Endothelial cell of umbilical vein (primary cell): ENCODE results near the gene PDE1C. TPM values are rescaled to one million over a fixed set of nuclear protein-coding genes. Genes with fewer than 3 reads are reported as not detected.

Experiments
- BruUV-seq: library from RNA; stranded (reverse); fragments of 400-500 nt; replicated peaks from 2 replicates; lab custom pipeline; 2021; lab: Mats Ljungman, UMichigan
- CTCF ChIA-PET: fragments of 300-600, 350-600 bp; sonication (Branson Sonifier 250); formaldehyde crosslinking; loops from one replicate; lab custom pipeline; 2021; ENCODE audit warnings: antibody characterized with exemption, inconsistent platforms; lab: Charles Lee
- POLR2A ChIA-PET: fragments of 300-600, 350-600 bp; sonication (Branson Sonifier 250); formaldehyde crosslinking; loops from one replicate; lab custom pipeline; 2021; ENCODE audit warnings: antibody characterized with exemption, inconsistent platforms; lab: Charles Lee
- DNase-seq: peaks from one replicate; pipeline ENCODE4 v3.0.0-alpha.2; 2011; ENCODE audit warnings: low read depth, low spot score
- FAIRE-seq: peaks from 2 replicates; lab custom pipeline; 2011; peaks lifted over from hg19 to GRCh38; lab: Jason Lieb, UNC
- H2AFZ ChIP-seq: 2 replicates; pipeline ENCODE4 v1.6.0; 2012; ENCODE audit warnings: low read depth, low read length, control low read depth, inconsistent platforms
- H3K27ac ChIP-seq: 2 replicates; pipeline ENCODE4 v1.5.1; 2011; ENCODE audit warnings: low read depth, mild to moderate bottlenecking, control low read depth, low read length, moderate library complexity; ENCODE audit not compliant: insufficient read depth
- H3K27me3 ChIP-seq, 2 experiments: 2 replicates each; pipeline versions ENCODE4 v1.6.0 to v1.6.1; 2011; ENCODE audit warnings: low read length in 2 of 2, mixed read lengths in 1 of 2; ENCODE audit not compliant: control insufficient read depth in 2 of 2, insufficient read depth in 2 of 2
- H3K36me3 ChIP-seq, 2 experiments: 2 replicates in 1 of 2; 3 replicates in 1 of 2; pipeline ENCODE4 v1.5.1; 2011; ENCODE audit warnings: low read length in 2 of 2, mild to moderate bottlenecking in 1 of 2, moderate library complexity in 1 of 2; ENCODE audit not compliant: control insufficient read depth in 2 of 2, insufficient read depth in 2 of 2; ENCODE audit errors: extremely low read depth in 1 of 2
- H3K4me1 ChIP-seq: 3 replicates; pipeline ENCODE4 v1.5.1; 2011; ENCODE audit warnings: mild to moderate bottlenecking, low read length; ENCODE audit not compliant: control insufficient read depth, insufficient read depth; ENCODE audit errors: extremely low read depth
- H3K4me2 ChIP-seq: 2 replicates; pipeline ENCODE4 v1.6.1; 2011; ENCODE audit warnings: low read length, control low read depth, mixed read lengths; ENCODE audit not compliant: insufficient read depth
- H3K4me3 ChIP-seq, 3 experiments: fragments of 200-600 bp in 1 of 3; sonication (generic), shearing (Covaris generic) in 1 of 3; replicated peaks in 1 of 3; 2 replicates each; pipeline ENCODE4 v1.5.1; 2011 to 2016; ENCODE audit warnings: control low read depth in 3 of 3, low read length in 3 of 3, mild to moderate bottlenecking in 2 of 3, inconsistent platforms in 1 of 3, low read depth in 1 of 3, moderate library complexity in 1 of 3; ENCODE audit not compliant: insufficient read depth in 1 of 3
- H3K79me2 ChIP-seq: 2 replicates; pipeline ENCODE4 v1.6.0; 2012; ENCODE audit warnings: low read length, inconsistent platforms; ENCODE audit not compliant: control insufficient read depth, insufficient read depth
- H3K9ac ChIP-seq: replicated peaks from 2 replicates; pipeline ENCODE3; 2011; ENCODE audit warnings: low read length, control low read depth; ENCODE audit not compliant: insufficient read depth; ENCODE audit errors: extremely low read depth
- H3K9me1 ChIP-seq: replicated peaks from 3 replicates; pipeline ENCODE4 v1.6.0; 2011; ENCODE audit warnings: mild to moderate bottlenecking, low read length; ENCODE audit not compliant: control insufficient read depth, insufficient read depth; ENCODE audit errors: extremely low read depth
- H3K9me3 ChIP-seq: replicated peaks from 2 replicates; pipeline ENCODE4 v1.5.1; 2012; ENCODE audit warnings: low read length, inconsistent platforms; ENCODE audit not compliant: control insufficient read depth, insufficient read depth
- H4K20me1 ChIP-seq: replicated peaks from 2 replicates; pipeline ENCODE3; 2011; ENCODE audit warnings: mild to moderate bottlenecking, low read length; ENCODE audit not compliant: control insufficient read depth, insufficient read depth; ENCODE audit errors: extremely low read depth
- FOS ChIP-seq: IDR thresholded peaks from 2 replicates; pipeline ENCODE4 v1.6.1; 2011; ENCODE audit warnings: mild to moderate bottlenecking, low read length, moderate library complexity, borderline replicate concordance; ENCODE audit not compliant: insufficient read depth
- GATA2 ChIP-seq: IDR thresholded peaks from 2 replicates; pipeline ENCODE4 v1.7.0; 2011; ENCODE audit warnings: low read depth, mild to moderate bottlenecking, moderate library complexity, mixed read lengths, low read length; ENCODE audit not compliant: insufficient read length, insufficient read depth
- JUN ChIP-seq: IDR thresholded peaks from 2 replicates; pipeline ENCODE4 v1.6.1; 2011; ENCODE audit warnings: borderline replicate concordance, low read depth; ENCODE audit not compliant: insufficient read length, insufficient read depth
- MYC ChIP-seq: IDR thresholded peaks from one replicate; pipeline ENCODE4 v1.6.1; 2011; ENCODE audit warnings: mild to moderate bottlenecking, low read depth, low read length
- POLR2A ChIP-seq: IDR thresholded peaks from 2 replicates; pipeline ENCODE4 v1.6.1; 2012; ENCODE audit warnings: low read depth, mild to moderate bottlenecking, control low read depth, low read length
- POLR2AphosphoS5 ChIP-seq: IDR thresholded peaks from 2 replicates; pipeline ENCODE4 v1.6.1; 2012; ENCODE audit warnings: low read depth, mild to moderate bottlenecking, control low read depth, low read length, moderate library complexity; ENCODE audit not compliant: insufficient read depth
- dilution Hi-C: fragments of 300-500 bp; cut with MboI; formaldehyde crosslinking; loops from one replicate; pipeline ENCODE4 v1.15.0; 2019; ENCODE audit warnings: low sequenced_read_pairs; ENCODE audit not compliant: extremely low pct_ligation_motif_present
- intact Hi-C: fragments of 100-400 bp; cut with micrococcal nuclease; formaldehyde crosslinking; loops from one replicate; pipeline ENCODE4 v1.10.0; 2022
- polyA plus RNA-seq, 4 experiments: library from polyadenylated mRNA; depleted of rRNA in 3 of 4; stranded (reverse) in 3 of 4; unstranded in 1 of 4; fragments of >200 nt; gene quantifications; 2 replicates each; pipeline versions ENCODE4 v1.2.1 to v1.2.3, GENCODE V29; 2011 to 2012; ENCODE audit warnings: missing spikeins in 1 of 4
- total RNA-seq: library from RNA; stranded (reverse); gene quantifications from 2 replicates; pipeline ENCODE4 v1.2.3, GENCODE V29; 2021
- TF ChIP-seq, protein P1 (sequence below): IDR thresholded peaks from 2 replicates; pipeline ENCODE4 v1.6.1; 2011; ENCODE audit not compliant: insufficient read depth, insufficient read length
- TF ChIP-seq, protein P2 (sequence below), 2 donors: IDR thresholded peaks; 1 replicate in 1 of 2; 2 replicates in 1 of 2; pipeline ENCODE4 v1.5.1; 2011; ENCODE audit warnings: low read length in 2 of 2, mild to moderate bottlenecking in 2 of 2, moderate library complexity in 2 of 2, control low read depth in 1 of 2, inconsistent platforms in 1 of 2, low read depth in 1 of 2; ENCODE audit not compliant: insufficient read depth in 1 of 2; ENCODE audit errors: extremely low read depth in 1 of 2

Gene PDE1C
- total and polyA plus RNA-seq, 2 donors (not counting 3 experiments of a cell fraction or from before 2014, with no cell fraction given): 0.90 to 3.1 TPM

DNA sequence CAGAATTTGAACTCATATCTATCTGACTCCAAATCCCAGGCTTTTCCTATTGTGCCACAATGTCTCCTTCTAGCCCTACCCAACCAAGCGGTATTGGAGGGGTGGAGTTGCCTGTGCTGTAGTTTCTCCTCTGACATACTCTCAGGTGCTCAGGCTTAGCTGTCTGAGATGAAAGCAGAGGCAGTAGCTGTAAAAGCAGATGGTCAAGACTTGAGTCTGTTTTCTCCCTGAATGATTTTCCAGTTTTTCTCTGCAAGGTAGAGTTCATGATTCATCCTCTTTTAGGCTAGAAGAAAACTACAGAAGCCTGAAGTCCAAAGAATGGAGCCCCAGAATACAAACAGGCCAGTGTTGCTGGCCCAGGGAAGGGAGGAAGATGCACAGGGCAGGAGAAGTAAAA, 130.0 kb downstream of the PDE1C start:
- intact Hi-C loops (no loop called here), dilution Hi-C loops (no loop called here)
- TF ChIP-seq, protein P1, sequence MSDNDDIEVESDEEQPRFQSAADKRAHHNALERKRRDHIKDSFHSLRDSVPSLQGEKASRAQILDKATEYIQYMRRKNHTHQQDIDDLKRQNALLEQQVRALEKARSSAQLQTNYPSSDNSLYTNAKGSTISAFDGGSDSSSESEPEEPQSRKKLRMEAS: no peak
- no peak for TF ChIP-seq MYC
- TF ChIP-seq GATA2: no peak
- no peak for TF ChIP-seq POLR2AphosphoS5
- TF ChIP-seq POLR2A: no peak
- TF ChIP-seq FOS: no peak
- TF ChIP-seq JUN: no peak
- no peak overlapping the region for H3K9ac ChIP-seq
- H3K9me1 ChIP-seq: no peaks in the 10 kb centered on the region
- ChIA-PET POLR2A (no interaction called here), CTCF (no interaction called here)
- H3K4me2 ChIP-seq: no peak overlapping the region
- H2AFZ ChIP-seq: no peak overlapping the region
- H3K4me1 ChIP-seq: peaks cover 6% of the 10 kb centered on the region
- DNase-seq: no peak
- H3K27me3 ChIP-seq: no peaks in the 10 kb centered on the region
- H3K36me3 ChIP-seq: no peaks in the 10 kb centered on the region
- H3K4me3 ChIP-seq: no peak overlapping the region
- no peak overlapping the region for H3K27ac ChIP-seq
- no peaks in the 10 kb centered on the region for H4K20me1 ChIP-seq
- no peak for FAIRE-seq
- H3K79me2 ChIP-seq: no peaks in the 10 kb centered on the region
- BruUV-seq: no TSS peak
- H3K9me3 ChIP-seq: no peaks in the 10 kb centered on the region

DNA sequence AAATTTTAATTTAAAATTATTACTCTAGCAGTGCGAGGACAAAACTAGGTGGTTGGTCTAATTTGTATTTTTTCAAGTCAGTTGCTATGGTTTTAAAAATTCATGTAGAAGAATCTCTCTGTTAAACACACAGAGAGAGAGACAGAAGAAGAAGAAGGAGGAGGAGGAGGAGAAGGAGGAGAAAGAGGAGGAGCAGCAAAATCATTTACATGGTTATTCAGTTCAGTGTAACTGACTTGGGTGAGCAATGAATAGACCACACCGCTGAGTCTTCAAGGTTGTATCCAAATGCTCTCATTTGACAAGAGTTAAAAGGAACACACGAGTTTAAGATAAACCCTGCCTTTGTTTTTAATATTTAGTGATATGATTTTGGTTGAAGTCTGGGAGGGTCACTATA, 131.1 kb downstream of the PDE1C start:
- H3K27ac ChIP-seq: no peak overlapping the region
- no peak for DNase-seq
- no peaks in the 10 kb centered on the region for H4K20me1 ChIP-seq
- no peak overlapping the region for H3K4me2 ChIP-seq
- H3K4me3 ChIP-seq: no peak overlapping the region
- no TSS peak for BruUV-seq
- no peaks in the 10 kb centered on the region for H3K9me3 ChIP-seq
- TF ChIP-seq, protein P2, sequence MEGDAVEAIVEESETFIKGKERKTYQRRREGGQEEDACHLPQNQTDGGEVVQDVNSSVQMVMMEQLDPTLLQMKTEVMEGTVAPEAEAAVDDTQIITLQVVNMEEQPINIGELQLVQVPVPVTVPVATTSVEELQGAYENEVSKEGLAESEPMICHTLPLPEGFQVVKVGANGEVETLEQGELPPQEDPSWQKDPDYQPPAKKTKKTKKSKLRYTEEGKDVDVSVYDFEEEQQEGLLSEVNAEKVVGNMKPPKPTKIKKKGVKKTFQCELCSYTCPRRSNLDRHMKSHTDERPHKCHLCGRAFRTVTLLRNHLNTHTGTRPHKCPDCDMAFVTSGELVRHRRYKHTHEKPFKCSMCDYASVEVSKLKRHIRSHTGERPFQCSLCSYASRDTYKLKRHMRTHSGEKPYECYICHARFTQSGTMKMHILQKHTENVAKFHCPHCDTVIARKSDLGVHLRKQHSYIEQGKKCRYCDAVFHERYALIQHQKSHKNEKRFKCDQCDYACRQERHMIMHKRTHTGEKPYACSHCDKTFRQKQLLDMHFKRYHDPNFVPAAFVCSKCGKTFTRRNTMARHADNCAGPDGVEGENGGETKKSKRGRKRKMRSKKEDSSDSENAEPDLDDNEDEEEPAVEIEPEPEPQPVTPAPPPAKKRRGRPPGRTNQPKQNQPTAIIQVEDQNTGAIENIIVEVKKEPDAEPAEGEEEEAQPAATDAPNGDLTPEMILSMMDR (IDR thresholded peaks at IDR 0.05; ENCODE audit: extremely low read depth in 1 of 2, insufficient read depth in 1 of 2, low read depth in 1 of 2, low read length in 2 of 2): no peak
- H3K4me1 ChIP-seq: peaks cover 10% of the 10 kb centered on the region
- intact Hi-C loops: no loop called here
- H2AFZ ChIP-seq: no peak overlapping the region
- dilution Hi-C loops: no loop called here
- CTCF ChIA-PET: interaction anchor here (0.7 to 2.2 kb wide), 14 partner anchors 9 to 224 kb away, joined by 3 to 21 read pairs (median 4); no protein-coding TSS in a partner anchor
- no peaks in the 10 kb centered on the region for H3K27me3 ChIP-seq
- no peaks in the 10 kb centered on the region for H3K36me3 ChIP-seq
- POLR2A ChIA-PET: no interaction called here
- H3K9ac ChIP-seq: no peak overlapping the region
- H3K79me2 ChIP-seq: no peaks in the 10 kb centered on the region
- no peak for FAIRE-seq
- no peaks in the 10 kb centered on the region for H3K9me1 ChIP-seq
